Ishikawa (cell line): Measurements from ENCODE around the gene LCNL1.

Source experiments
- CREB1 ChIP-seq: IDR thresholded peaks from 2 replicates; pipeline ENCODE4 v1.6.1; 2012; ENCODE audit warnings: low read depth
- EP300 ChIP-seq: IDR thresholded peaks from 2 replicates; pipeline ENCODE4 v1.6.1; 2012; ENCODE audit warnings: borderline replicate concordance
- FOXM1 ChIP-seq: IDR thresholded peaks from 2 replicates; pipeline ENCODE4 v1.6.1; 2012; ENCODE audit warnings: low read depth, borderline replicate concordance
- RAD21 ChIP-seq: IDR thresholded peaks from 2 replicates; pipeline ENCODE4 v1.6.1; 2012; ENCODE audit warnings: low read depth
- TAF1 ChIP-seq: IDR thresholded peaks from 2 replicates; pipeline ENCODE4 v1.6.1; 2012; ENCODE audit warnings: low read depth, mild to moderate bottlenecking
- YY1 ChIP-seq: IDR thresholded peaks from 2 replicates; pipeline ENCODE4 v1.6.1; 2012; ENCODE audit warnings: low read depth
- TF ChIP-seq, protein P1 (sequence below): IDR thresholded peaks from 2 replicates; pipeline ENCODE4 v1.6.1; 2012
- TF ChIP-seq, protein P2 (sequence below): IDR thresholded peaks from 2 replicates; pipeline ENCODE4 v1.6.1; 2012
- TF ChIP-seq, protein P3 (sequence below): IDR thresholded peaks from 2 replicates; pipeline ENCODE4 v1.6.1; 2012; ENCODE audit warnings: low read depth, mild to moderate bottlenecking

- TF ChIP-seq FOXM1 (no peak), RAD21 (no peak), CREB1 (no peak), TAF1 (no peak), EP300 (no peak), YY1 (no peak)
- TF ChIP-seq, protein P1, sequence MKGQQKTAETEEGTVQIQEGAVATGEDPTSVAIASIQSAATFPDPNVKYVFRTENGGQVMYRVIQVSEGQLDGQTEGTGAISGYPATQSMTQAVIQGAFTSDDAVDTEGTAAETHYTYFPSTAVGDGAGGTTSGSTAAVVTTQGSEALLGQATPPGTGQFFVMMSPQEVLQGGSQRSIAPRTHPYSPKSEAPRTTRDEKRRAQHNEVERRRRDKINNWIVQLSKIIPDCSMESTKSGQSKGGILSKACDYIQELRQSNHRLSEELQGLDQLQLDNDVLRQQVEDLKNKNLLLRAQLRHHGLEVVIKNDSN: no peak
- TF ChIP-seq, protein P2, sequence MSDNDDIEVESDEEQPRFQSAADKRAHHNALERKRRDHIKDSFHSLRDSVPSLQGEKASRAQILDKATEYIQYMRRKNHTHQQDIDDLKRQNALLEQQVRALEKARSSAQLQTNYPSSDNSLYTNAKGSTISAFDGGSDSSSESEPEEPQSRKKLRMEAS: no peak
- TF ChIP-seq, protein P3, sequence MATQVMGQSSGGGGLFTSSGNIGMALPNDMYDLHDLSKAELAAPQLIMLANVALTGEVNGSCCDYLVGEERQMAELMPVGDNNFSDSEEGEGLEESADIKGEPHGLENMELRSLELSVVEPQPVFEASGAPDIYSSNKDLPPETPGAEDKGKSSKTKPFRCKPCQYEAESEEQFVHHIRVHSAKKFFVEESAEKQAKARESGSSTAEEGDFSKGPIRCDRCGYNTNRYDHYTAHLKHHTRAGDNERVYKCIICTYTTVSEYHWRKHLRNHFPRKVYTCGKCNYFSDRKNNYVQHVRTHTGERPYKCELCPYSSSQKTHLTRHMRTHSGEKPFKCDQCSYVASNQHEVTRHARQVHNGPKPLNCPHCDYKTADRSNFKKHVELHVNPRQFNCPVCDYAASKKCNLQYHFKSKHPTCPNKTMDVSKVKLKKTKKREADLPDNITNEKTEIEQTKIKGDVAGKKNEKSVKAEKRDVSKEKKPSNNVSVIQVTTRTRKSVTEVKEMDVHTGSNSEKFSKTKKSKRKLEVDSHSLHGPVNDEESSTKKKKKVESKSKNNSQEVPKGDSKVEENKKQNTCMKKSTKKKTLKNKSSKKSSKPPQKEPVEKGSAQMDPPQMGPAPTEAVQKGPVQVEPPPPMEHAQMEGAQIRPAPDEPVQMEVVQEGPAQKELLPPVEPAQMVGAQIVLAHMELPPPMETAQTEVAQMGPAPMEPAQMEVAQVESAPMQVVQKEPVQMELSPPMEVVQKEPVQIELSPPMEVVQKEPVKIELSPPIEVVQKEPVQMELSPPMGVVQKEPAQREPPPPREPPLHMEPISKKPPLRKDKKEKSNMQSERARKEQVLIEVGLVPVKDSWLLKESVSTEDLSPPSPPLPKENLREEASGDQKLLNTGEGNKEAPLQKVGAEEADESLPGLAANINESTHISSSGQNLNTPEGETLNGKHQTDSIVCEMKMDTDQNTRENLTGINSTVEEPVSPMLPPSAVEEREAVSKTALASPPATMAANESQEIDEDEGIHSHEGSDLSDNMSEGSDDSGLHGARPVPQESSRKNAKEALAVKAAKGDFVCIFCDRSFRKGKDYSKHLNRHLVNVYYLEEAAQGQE: no peak
Observed at GRCh38 chr9:136936645-136937170, 46.1 kb upstream of the LCNL1 start.
